ENCODE measurements around the gene NME3. TPM values are rescaled to one million over a fixed set of nuclear protein-coding genes. Genes with fewer than 3 reads are reported as not detected.

NME3 gene
- polyA plus RNA-seq, 3 donors = 57.7 to 80.2 (median 74.7) TPM

DNA sequence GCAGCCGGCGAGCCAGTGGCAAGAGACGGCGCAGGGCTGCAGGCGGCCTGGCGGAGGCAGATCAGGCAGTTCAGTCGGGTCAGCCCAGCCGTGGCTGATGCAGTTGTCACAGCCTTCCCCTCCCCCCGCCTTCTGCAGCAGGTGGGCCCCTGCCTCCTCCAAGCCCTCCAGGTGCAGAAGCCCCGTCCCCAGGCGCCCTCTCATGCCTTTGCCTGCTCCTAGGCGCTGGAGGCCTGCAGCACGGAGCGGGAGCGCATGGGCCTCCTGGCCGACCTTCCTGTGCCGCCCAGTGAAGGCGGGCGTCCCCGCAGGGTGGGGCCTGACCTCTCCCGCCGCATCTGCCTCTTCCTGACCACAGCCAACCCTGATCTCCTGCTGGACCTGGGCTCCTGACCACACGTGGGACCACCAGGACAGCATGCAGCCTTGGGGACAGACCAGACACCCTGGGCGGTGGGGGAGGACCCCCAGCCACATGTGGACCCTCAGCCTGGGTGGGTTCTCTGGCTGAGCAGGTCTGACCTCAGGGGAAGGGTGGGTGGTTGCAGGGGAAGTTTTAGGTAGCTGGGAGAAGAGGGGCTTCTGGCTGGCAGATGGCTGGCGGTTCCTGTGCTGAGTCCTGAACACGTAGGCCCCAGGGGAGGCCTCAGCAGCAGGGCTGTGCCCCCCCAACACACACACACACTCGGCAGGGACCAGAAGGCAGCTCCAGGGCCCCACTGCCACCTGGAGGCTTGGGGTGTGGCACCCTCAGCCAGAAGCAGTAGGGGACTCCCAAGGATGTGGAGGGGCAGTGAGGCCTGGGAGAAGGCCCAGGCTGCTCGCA lies 4.7 kb upstream of the NME3 start:
- H3K9me3 ChIP-seq (replicated peaks in 1 of 2; ENCODE audit: control insufficient read depth in 1 of 2, insufficient read depth in 1 of 2, low read length in 2 of 2) = no peaks in the 10 kb centered on the region
- no peak overlapping the region for H3K27ac ChIP-seq (ENCODE audit: low read depth in 1 of 2, low read length in 2 of 2)
- Mint-ChIP-seq H3K27me3 (ENCODE audit: low read depth in 3 of 3) (no peaks in the 10 kb centered on the region), H3K36me3 (peaks cover 5 to 47% of the 10 kb centered on the region in 2 donors), H3K27ac (no peak overlapping the region), H3K9me3 (peaks cover 0 to 2% (median 0%) of the 10 kb centered on the region in 7 donors), H3K4me3 (no peak overlapping the region), H3K4me1 (peaks cover 26% of the 10 kb centered on the region)
- H3K79me2 ChIP-seq (ENCODE audit: insufficient read depth, low read length) = peaks cover 55% of the 10 kb centered on the region
- no peak overlapping the region for H3K9ac ChIP-seq (ENCODE audit: insufficient read depth, low read length, poor library complexity, severe bottlenecking)
- H3K4me1 ChIP-seq (ENCODE audit: control insufficient read depth in 1 of 2, insufficient read depth in 2 of 2, low read length in 2 of 2) = peaks cover 25 to 39% of the 10 kb centered on the region in 2 donors
- no peak overlapping the region for H2AFZ ChIP-seq (ENCODE audit: insufficient read depth, low read depth, low read length, poor library complexity, severe bottlenecking)
- peaks cover 39% of the 10 kb centered on the region in 2 donors for H3K36me3 ChIP-seq (replicated peaks in 1 of 2; ENCODE audit: control insufficient read depth in 1 of 2, insufficient read depth in 2 of 2, low read length in 2 of 2)
- DNase-seq = no peak
- no peak overlapping the region for H3K4me2 ChIP-seq (replicated peaks; ENCODE audit: extremely low read depth, low read length, poor library complexity, severe bottlenecking)
- H3K27me3 ChIP-seq (ENCODE audit: control insufficient read depth in 2 of 2, insufficient read depth in 2 of 2, low read length in 2 of 2) = no peaks in the 10 kb centered on the region
- WGBS (ENCODE audit: insufficient coverage) = 91% methylated on average over 24 of the region's 28 CpGs
- peaks cover 87% of the 10 kb centered on the region for H4K20me1 ChIP-seq (ENCODE audit: insufficient read depth, low read length)
- intact Hi-C loops (cut with micrococcal nuclease) = loop anchor here (10.0 kb wide), 3 partner anchors 71 to 301 kb away; partner anchors contain the start of genes CLCN7 (in 1 of the 2) and MAPK8IP3 (in 1 of the 2)
- H3K4me3 ChIP-seq (replicated peaks in 1 of 3; ENCODE audit: low read depth in 2 of 3, low read length in 3 of 3) = no peak overlapping the region
- no peak for TF ChIP-seq CTCF (IDR thresholded peaks at IDR 0.05)

GRCh38 chr16:1775006-1775845 lies 3.9 kb upstream of the NME3 start:
- Mint-ChIP-seq H3K9me3 (peaks cover 0 to 2% (median 0%) of the 10 kb centered on the region in 7 donors), H3K36me3 (peaks cover 5 to 43% of the 10 kb centered on the region in 2 donors), H3K27ac (peak overlapping the region in 2 of 7 donors; percentile 43 to 54), H3K27me3 (ENCODE audit: low read depth in 3 of 3) (peaks cover 0 to 1% (median 0%) of the 10 kb centered on the region in 3 donors), H3K4me1 (peaks cover 26% of the 10 kb centered on the region), H3K4me3 (no peak overlapping the region)
- Histone ChIP-seq H3K4me1 (ENCODE audit: control insufficient read depth in 1 of 2, insufficient read depth in 2 of 2, low read length in 2 of 2) (peaks cover 27 to 39% of the 10 kb centered on the region in 2 donors), H3K4me2 (replicated peaks; ENCODE audit: extremely low read depth, low read length, poor library complexity, severe bottlenecking) (no peak overlapping the region), H3K9ac (ENCODE audit: insufficient read depth, low read length, poor library complexity, severe bottlenecking) (no peak overlapping the region), H3K27me3 (ENCODE audit: control insufficient read depth in 2 of 2, insufficient read depth in 2 of 2, low read length in 2 of 2) (no peaks in the 10 kb centered on the region), H3K27ac (ENCODE audit: low read depth in 1 of 2, low read length in 2 of 2) (no peak overlapping the region), H3K9me3 (replicated peaks in 1 of 2; ENCODE audit: control insufficient read depth in 1 of 2, insufficient read depth in 1 of 2, low read length in 2 of 2) (no peaks in the 10 kb centered on the region), H3K36me3 (replicated peaks in 1 of 2; ENCODE audit: control insufficient read depth in 1 of 2, insufficient read depth in 2 of 2, low read length in 2 of 2) (peaks cover 39% of the 10 kb centered on the region in 2 donors), H4K20me1 (ENCODE audit: insufficient read depth, low read length) (peaks cover 85% of the 10 kb centered on the region), H3K79me2 (ENCODE audit: insufficient read depth, low read length) (peaks cover 51% of the 10 kb centered on the region), H3K4me3 (replicated peaks in 1 of 3; ENCODE audit: low read depth in 2 of 3, low read length in 3 of 3) (no peak overlapping the region), H2AFZ (ENCODE audit: insufficient read depth, low read depth, low read length, poor library complexity, severe bottlenecking) (no peak overlapping the region)
- intact Hi-C loops (cut with micrococcal nuclease) = loop anchor here (10.0 kb wide), 3 partner anchors 70 to 300 kb away; partner anchors contain the start of genes CLCN7 (in 1 of the 2) and MAPK8IP3 (in 1 of the 2)
- WGBS (ENCODE audit: insufficient coverage) = 97% methylated on average over 30 of the region's 30 CpGs
- no peak for DNase-seq
- TF ChIP-seq CTCF (IDR thresholded peaks at IDR 0.05) = no peak

Measured in CD14-positive monocyte (primary cell).